Measurements from ENCODE around the gene ADAMTSL3. TPM values are rescaled to one million over a fixed set of nuclear protein-coding genes. Genes with fewer than 3 reads are reported as not detected.

The ADAMTSL3 gene
- total and polyA plus RNA-seq, 2 of the 4 experiments (the other 2 are of a cell fraction), result under 0.01 to 0.02 TPM

GRCh38 chr15:84037301-84037700, 383.4 kb downstream of the ADAMTSL3 start:
- Histone ChIP-seq H2AK9ac (replicated peaks; ENCODE audit: low read depth, low read length, poor library complexity) (no peak overlapping the region), H3K18ac (ENCODE audit: low read depth, low read length) (no peak overlapping the region), H3K56ac (ENCODE audit: extremely low read depth, insufficient read depth, low read length) (no peak overlapping the region), H3K9me3 (ENCODE audit: control insufficient read depth, insufficient read depth, low read length) (no peaks in the 10 kb centered on the region), H3K9ac (ENCODE audit: low read depth, low read length) (no peak overlapping the region), H4K5ac (ENCODE audit: low read depth, low read length) (no peak overlapping the region), H2BK5ac (ENCODE audit: low read depth, low read length, poor library complexity, severe bottlenecking) (no peak overlapping the region), H2AFZ (replicated peaks; ENCODE audit: low read length, poor library complexity) (no peak overlapping the region), H3K14ac (replicated peaks; ENCODE audit: low read depth, low read length) (no peak overlapping the region), H3K23ac (ENCODE audit: low read depth, low read length) (no peak overlapping the region), H3K27me3 (ENCODE audit: control insufficient read depth, insufficient read depth, low read length) (no peaks in the 10 kb centered on the region), H4K20me1 (ENCODE audit: insufficient read depth, low read length) (no peaks in the 10 kb centered on the region), H3K79me1 (ENCODE audit: low read depth in 1 of 2, low read length in 2 of 2) (no peaks in the 10 kb centered on the region), H2BK15ac (ENCODE audit: low read depth, low read length) (no peak overlapping the region), H3K4me2 (ENCODE audit: low read depth, low read length) (no peak overlapping the region), H4K91ac (ENCODE audit: insufficient read depth, low read depth, low read length) (no peak overlapping the region), H3K36me3 (ENCODE audit: control insufficient read depth, insufficient read depth, low read length) (no peaks in the 10 kb centered on the region), H3K4ac (ENCODE audit: low read depth, low read length) (no peak overlapping the region), H2BK20ac (ENCODE audit: low read depth, low read length) (no peak overlapping the region), H3K9me1 (ENCODE audit: insufficient read depth, low read length) (no peaks in the 10 kb centered on the region), H3K4me1 (ENCODE audit: control insufficient read depth, insufficient read depth, low read length) (no peaks in the 10 kb centered on the region), H3K4me3 (ENCODE audit: insufficient read depth, low read depth, low read length) (no peak overlapping the region), H3K27ac (ENCODE audit: insufficient read depth, low read length) (no peak overlapping the region), H2AK5ac (ENCODE audit: low read depth, low read length) (no peak overlapping the region), H4K8ac (ENCODE audit: low read depth in 2 of 2, low read length in 2 of 2) (no peak overlapping the region), H2BK120ac (ENCODE audit: low read depth, low read length) (no peak overlapping the region)
- ATAC-seq (ENCODE audit: low read depth) (no peak), DNase-seq (no peak)
- ChIA-PET POLR2A (ENCODE audit: unreplicated experiment) (no interaction called here), CTCF (no interaction called here)
- TF ChIP-seq RFX5 (IDR thresholded peaks at IDR 0.05; ENCODE audit: low read depth, low read length) (no peak), BHLHE40 (IDR thresholded peaks at IDR 0.05; ENCODE audit: low read depth, low read length) (no peak), USF2 (IDR thresholded peaks at IDR 0.05; ENCODE audit: low read depth, low read length) (no peak), ELK1 (IDR thresholded peaks at IDR 0.05; ENCODE audit: borderline replicate concordance, low read depth, low read length) (no peak), FOS (IDR thresholded peaks at IDR 0.05; ENCODE audit: low read depth, low read length) (no peak), RCOR1 (IDR thresholded peaks at IDR 0.05; ENCODE audit: insufficient replicate concordance, low read length) (no peak), MAFK (IDR thresholded peaks at IDR 0.05; ENCODE audit: low read depth, low read length) (no peak), CHD1 (IDR thresholded peaks at IDR 0.05; ENCODE audit: low read depth, low read length) (no peak), MXI1 (IDR thresholded peaks at IDR 0.05; ENCODE audit: borderline replicate concordance, low read depth, low read length) (no peak)
- in situ Hi-C loops (cut with MboI; ENCODE audit: low sequenced_read_pairs) (no loop called here), intact Hi-C loops (cut with micrococcal nuclease) (no loop called here), dilution Hi-C loops (cut with HindIII; ENCODE audit: low sequenced_read_pairs, unreplicated experiment) (no loop called here)
- no TSS peak for BruUV-seq (replicated peaks)
